ENCODE data around the gene COG5. TPM values are rescaled to one million over a fixed set of nuclear protein-coding genes. Genes with fewer than 3 reads are reported as not detected.

Gene COG5
- 10 to 100 TPM; 49.9 to 58.2 (median 54.5) TPM for total RNA-seq

- no peak for TF ChIP-seq CTCF (IDR thresholded peaks at IDR 0.05; ENCODE audit: low read depth)
These were observed at the start of gene COG5, which contains the start of gene DUS4L for GRCh38 chr7:107563775-107564552. COG5 (minus strand) TSS chr7:107563920; CDS start chr7:107563896, 24 bp downstream. DUS4L (plus strand) TSS chr7:107563971; CDS start chr7:107567071, 3,100 bp downstream.

- TF ChIP-seq CTCF (IDR thresholded peaks at IDR 0.05; ENCODE audit: low read depth): no peak
These were observed 49.7 kb upstream of the COG5 start for GRCh38 chr7:107613439-107613838.

DNA sequence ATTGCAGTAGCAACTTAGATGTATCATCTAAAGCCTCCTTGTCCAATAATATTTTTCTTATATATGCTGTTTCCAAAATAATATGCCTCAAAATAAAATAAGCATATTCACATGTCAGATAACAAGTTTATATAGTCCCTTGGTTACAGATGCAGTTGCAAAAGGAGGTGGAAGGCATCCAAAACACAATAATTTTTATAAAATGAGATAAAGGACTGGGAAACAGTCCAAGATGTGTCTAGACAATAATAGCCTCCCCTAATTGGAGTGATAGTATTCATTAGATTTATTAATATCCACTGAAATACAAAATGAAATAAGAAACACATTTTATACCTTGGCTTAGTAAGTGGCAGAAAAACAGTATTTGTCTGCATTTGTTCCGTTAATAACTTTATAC is 46.6 kb upstream of the COG5 start:
- TF ChIP-seq CTCF (IDR thresholded peaks at IDR 0.05; ENCODE audit: low read depth): no peak

DNA sequence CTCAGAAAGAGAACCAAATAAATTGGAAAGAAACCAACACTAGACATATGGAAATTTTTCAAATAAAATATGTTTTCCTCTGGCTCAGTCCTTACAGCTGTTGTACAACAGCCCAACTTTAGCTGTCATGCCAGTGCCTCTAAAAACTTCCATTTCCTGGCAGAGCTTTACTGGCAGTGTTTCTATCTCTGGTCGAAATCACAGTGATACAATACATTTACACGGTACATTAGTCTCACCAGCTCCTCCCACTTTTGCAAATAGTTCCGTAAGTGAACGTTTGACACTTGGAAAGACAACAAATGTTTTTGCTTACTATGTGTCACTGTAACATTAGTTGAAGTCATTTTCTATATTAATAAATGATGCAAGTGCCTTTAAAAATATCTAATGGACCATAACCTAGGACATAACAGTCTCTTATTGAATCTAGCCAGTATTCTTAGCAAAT is 46.1 kb upstream of the COG5 start:
- TF ChIP-seq CTCF (IDR thresholded peaks at IDR 0.05; ENCODE audit: low read depth): no peak

- TF ChIP-seq CTCF (IDR thresholded peaks at IDR 0.05; ENCODE audit: low read depth): no peak
These were observed 42.6 kb upstream of the COG5 start for GRCh38 chr7:107606303-107606702.

DNA sequence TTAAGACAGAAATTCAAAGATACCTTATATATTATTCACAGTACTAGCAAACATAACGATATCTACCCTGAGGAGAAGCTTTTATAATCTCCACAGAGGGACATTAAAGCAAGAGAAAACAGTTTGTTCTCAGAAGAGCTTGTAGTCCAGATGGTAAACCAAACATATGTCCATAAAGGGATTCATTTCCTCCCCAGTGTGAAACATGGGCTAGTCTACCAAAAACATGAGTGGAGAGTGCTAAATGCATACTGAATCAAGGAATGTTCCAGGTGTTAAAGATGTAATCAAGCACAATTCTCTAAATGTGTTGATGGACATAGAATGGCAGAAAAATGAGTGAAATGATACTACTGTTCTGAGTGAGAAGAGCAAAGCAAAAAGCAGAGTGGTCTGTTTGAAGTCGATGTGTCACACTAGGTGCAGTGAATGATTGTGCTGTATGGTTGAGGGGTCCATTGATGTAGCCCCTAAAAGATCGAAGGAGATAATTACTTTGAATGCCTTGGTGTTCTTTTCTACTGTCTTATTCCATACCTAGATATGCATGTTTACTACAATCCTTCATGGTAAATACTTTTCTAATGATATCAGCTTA is 41.6 kb upstream of the COG5 start:
- no peak for TF ChIP-seq CTCF (IDR thresholded peaks at IDR 0.05; ENCODE audit: low read depth)

- TF ChIP-seq CTCF (IDR thresholded peaks at IDR 0.05; ENCODE audit: low read depth): no peak
These were observed 37.1 kb upstream of the COG5 start for GRCh38 chr7:107600816-107601215.
